Ecto neural progenitor cell (in vitro differentiated cells): ENCODE data around the gene PDE6A.
"Not testable (repeated sequence)": the region's sequence is repeated elsewhere in the genome, so short reads cannot be mapped to it uniquely, and the experiment has no call there.

Experiments used
- DNase-seq: peaks from one replicate; pipeline ENCODE4 v3.0.0-alpha.2; 2018; ENCODE audit warnings: low spot score

The PDE6A gene

DNA sequence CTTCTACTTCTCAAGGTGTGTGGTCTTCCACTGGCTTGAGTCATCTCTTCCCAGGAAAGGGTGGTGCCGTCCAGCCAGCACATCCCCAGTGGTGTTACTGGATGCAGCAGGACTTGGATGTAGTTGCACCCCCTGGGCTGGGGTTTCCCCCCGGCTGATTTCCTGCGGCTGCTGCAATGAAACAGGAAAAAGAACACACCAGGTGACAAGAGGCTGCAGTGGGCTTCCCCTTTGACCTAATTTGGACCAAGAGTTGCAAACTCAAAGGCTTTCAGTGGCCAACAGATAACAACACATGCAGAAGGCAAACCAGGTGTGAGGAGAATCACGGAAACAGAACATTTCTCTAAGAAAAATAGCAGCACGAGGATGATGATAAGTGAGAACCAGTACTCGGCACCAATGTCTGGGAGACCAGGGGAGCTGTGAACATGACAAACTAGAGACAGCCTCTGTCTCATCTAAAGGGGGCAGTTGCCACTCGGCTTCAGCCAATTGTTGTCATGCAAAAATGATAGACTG is 83.7 kb downstream of the PDE6A start:
- DNase-seq = no peak

DNA sequence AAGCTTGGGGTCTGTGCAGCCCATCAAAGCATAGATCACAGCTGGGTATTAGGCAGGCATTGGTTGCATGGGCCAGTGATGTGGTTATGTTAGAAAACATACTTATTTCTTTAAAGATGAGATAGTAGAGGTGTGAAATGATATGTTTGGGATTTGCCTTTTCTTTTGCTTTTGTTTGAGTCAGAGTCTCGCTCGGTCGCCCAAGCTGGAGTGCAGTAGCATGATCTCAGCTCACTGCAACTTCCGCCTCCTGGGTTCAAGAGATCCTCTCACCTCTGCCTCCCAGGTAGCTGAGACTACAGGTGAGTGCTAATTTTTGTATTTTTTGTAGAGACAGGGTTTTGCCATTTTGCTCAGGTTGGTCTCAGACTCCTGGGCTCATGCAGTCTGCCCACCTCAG is 84.8 kb downstream of the PDE6A start:
- DNase-seq = no peak

DNA sequence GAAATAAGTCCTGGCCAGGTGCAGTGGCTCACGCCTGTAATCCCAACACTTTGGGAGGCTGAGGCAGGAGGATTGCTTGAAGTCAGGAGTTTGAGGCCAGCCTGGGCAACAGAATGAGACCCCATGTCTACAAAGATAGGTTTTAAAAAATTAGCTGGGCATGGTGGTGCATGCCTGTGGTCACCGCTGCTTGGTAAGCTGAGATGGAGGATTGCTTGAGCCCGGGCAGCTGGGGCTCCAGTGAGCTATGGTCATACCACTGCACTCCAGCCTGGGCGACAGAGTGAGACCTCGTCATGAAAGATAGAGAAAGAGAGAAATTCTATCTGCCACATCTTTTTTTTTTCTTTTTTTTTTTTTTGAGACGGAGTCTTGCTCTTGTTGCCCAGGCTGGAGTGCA is 86.1 kb downstream of the PDE6A start:
- not testable (repeated sequence) for DNase-seq

DNA sequence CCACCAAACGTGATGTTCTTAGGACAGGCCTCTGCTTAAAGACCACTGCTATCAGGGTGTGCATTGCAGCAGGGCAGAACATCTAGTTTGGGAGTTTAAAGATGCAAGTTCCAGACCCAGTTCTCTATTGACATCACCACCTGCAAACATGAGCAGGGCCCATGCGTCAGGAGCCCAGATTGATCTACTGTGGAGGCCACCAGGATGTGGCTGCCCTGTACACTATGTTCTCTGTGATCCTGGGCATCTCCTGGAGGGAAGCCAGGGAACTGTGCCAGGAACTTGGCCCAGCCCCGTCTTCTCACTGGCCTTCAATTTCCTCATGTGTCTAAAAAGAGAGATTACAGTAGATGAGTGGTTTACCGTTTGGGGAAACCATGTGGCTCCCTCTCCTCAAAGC is 87.1 kb downstream of the PDE6A start:
- DNase-seq = no peak

DNA sequence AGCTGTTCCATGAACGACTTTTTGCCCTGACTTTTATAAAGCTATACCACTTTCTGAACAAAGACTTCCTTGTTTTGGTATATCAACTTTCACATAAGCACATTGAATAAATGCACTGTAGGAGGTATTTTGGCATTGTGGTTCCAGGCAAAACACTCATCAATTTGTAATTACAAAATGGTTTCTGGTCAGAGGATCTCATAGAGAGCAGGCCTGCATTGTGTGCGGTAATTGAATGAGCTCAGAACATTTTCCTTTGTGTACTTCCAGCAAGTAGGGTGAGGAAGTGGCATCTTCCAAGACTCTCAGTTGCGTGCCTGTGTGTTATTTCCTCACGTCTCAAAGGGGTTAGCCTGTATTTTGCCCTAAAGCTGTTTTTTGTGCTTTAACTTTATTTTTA is 89.2 kb downstream of the PDE6A start:
- DNase-seq = no peak

DNA sequence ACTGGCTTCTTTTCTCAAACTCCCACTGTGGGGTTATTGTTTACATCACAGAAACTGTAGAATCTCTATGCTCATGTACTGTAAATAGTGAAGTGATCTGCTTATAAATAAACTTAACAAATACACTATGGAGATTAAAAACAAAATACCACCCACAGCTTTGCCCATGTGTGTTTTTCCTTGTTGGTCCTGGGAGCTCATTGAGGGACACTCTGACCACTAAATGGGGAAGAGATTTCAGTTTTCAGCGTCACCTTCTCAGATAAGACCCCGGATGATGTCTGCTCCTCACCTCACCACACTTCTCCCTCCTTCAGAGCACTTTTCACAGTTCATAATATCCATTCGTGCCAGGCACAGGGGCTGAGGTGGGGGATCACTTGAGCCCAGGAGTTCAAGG is 89.7 kb downstream of the PDE6A start:
- DNase-seq = no peak

DNA sequence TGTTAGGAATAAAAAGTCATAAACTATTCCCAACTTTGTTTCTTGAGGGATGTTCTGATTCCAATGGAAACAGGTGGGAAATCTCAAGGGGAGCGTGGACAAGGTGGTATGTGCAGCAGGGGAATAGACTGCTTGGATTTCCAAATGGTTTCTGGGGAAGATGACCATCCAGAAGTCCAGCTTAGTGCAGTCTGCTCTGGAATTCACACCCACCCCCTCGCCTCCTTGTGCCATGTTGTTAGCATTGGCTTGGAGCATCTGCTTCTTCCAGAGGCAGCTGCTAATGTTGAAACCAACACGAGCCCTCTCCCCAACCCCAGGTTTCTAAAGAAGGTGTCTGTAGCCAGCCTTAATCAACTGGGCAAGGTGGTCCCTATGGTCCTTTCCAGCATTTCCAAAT is 90.9 kb downstream of the PDE6A start:
- DNase-seq = no peak

DNA sequence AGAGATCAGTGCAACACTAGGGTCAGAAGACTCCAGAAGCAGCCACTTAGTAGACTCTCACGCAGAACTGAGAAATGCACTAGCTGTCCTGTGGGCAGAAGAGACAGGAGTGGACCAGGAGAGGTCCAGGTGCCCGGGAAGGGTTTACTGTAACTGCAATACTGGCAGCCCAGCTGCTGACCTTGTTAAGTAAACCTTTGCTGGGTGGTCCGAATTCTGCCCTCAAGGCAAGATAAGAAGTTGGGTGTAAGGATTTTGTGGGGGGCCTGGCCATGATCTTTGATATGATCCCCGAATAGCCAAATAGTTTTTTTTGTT is 91.3 kb downstream of the PDE6A start:
- DNase-seq = no peak

DNA sequence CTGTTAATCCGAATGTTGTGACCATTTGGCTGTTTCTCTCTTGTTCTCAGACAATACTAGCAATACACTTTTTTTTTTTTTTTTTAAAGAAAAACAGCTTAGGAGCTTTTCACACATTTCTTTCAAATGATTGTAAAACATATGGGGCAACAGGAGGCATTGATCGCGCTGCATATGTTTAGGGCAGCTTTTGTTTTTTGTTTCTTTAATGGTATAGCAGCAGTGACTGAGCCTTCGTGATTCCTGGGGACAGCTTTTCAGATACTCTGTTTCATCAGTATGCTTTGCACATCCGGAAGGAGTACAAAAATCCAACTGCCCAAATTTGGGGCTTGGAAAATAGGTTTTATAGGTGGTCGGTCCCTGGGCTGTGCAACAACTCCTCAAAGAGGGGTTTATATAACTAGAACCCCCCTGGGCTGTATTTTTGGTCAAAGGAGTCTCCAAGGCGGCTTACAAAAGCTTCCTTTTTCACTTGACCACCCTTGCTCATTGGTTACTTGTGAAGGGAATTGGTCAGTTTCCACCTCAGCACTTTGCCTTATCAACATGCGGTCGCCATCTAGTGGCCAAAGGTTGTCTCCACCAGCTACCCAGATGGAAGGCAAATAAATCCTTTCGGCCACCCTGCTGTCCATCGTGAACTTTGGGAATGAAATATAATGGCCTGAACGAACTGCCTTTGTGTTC is 91.8 kb downstream of the PDE6A start:
- DNase-seq = peak; percentile 84

DNA sequence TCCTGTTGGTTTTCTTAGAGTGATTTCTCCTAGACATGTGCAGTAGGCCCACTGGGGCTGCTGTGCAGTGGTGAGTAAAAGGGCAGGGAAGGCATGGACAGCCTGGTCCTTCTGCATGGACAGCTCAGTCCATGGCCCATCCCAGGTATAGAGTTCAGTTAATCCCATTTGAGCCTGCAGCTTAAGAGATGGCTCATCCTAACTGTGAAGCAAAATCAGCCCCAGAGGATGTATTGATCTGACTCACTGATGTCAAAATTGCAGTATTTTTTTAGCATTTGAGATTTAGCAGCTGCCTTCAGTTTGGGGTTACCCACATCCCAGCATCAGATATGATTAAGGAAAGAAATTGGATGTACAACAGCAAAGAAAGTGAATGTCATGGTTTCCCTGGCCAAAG is 93.4 kb downstream of the PDE6A start:
- no peak for DNase-seq

DNA sequence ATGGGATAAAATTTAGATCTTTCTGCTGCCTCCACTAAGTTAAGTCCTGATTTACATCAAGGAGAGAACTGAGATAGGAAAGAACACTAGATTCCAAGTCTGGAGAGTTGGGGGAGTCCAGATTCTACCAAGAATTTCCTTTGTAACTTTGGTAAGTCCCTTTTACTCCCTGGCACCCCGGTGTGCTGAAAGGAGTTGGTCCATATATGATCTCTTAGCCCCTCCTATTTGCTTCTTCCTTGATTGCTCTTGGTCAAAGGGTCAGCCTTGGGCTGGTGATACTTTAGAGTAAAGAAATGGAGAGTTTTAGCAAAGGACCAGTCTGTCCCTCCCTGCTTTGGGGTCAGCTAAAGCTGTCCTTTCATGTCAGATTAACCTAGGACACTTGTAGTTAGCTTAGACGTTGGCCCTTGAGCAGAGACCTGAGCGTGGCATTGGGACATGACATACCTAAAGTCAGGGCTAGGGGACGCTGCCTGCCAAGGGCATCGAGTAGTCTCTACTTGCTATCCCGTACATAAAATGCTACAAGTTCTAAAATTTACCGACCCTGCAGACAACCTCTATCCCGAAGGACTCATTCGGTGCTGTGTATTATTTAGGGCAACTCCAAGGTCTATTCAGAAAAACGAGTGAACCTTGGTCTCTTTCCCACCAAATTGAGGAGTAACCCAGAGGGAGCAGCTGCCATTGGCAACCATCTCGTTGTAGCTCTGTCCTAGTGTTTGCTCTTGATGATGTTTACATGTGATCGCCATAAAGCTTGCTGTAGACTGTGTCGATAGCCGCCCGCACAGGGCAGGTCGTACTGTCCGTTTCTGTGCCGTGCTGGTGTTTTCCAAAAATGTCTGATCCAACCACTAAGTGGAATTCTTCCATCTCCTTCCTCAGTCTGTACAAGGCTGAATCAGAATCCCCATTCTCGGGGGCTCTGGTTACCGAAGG is 94.4 kb downstream of the PDE6A start:
- no peak for DNase-seq

DNA sequence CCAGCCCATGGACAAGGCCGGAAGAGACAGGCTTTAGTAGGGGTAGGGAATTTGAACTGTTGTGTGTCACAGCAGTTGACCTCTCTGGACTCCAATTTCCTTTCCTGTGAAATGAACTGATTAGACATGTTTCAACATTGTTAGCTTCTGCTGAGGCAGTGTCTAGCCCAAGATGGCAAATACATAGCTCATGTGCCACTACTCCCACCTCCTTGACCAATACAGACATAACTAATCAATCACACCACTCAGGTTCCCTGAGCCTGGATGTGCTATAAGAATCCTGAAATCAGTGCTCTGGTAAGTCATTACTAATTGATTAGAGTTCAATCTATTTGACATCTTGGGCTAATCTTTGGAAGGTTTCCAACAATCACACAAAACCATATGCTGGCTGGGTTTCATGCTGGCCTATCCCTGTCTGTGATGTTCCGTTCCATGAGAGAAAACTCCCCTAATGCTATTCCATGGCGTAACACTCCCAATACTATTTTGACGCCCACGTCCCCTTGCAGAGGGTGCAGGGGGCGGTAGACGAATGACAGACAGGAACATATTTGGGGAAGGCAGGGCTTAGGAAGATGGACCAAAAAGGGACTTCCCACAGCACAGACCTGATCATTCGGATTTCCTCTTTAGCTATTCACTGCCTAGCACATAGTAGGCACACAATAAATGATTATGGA is 95.2 kb downstream of the PDE6A start:
- DNase-seq = no peak

DNA sequence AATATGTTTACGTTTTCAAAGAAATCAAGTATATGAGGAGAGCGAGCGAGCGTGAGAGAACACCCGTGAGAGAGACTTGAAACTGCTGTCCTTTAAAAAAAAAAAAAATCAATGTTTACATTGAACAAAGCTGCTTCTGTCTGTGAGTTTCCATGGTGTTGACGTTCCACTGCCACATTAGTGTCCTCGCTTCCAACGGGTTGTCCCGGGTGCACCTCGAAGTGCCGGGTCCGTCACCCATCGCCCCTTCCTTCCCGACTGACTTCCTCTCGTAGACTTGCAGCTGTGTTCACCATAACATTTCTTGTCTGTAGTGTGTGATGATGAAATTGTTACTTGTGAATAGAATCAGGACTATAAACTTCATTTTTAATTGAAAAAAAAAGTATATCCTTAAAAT is 97.0 kb downstream of the PDE6A start:
- DNase-seq = no peak

DNA sequence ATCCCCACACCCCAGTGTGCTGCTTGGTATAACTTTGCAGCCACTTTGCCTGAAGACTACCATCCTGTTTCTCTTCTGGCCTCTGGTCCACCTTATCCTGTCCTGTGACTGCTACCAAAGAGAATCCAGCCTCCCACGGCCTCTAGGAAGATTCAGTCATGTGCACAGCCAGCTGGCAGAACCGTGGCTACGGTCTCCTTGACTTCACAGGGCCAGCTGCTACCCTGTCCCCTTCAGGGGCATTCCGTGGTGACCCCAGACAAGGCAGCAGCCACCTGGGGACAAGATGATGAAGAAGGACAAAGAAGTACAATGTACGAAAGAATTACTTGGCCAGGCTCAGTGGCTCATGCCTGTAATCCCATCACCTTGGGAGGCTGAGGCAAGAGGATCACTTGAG is 98.6 kb downstream of the PDE6A start:
- DNase-seq = no peak

DNA sequence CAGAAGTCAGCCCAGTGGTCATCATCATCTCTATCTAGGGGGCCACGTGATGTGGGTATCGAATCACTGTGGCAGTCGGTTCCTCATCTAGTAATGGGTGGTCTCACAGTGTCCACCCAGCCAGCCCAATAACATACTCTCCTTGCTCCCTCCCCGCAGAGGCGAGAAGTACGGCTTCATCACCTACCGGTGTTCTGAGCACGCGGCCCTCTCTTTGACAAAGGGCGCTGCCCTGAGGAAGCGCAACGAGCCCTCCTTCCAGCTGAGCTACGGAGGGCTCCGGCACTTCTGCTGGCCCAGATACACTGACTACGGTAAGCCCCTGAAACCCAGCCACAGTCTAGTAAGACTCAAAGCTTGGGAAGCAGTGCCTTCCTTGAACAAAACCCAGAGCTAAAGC is 99.0 kb downstream of the PDE6A start:
- DNase-seq = no peak

DNA sequence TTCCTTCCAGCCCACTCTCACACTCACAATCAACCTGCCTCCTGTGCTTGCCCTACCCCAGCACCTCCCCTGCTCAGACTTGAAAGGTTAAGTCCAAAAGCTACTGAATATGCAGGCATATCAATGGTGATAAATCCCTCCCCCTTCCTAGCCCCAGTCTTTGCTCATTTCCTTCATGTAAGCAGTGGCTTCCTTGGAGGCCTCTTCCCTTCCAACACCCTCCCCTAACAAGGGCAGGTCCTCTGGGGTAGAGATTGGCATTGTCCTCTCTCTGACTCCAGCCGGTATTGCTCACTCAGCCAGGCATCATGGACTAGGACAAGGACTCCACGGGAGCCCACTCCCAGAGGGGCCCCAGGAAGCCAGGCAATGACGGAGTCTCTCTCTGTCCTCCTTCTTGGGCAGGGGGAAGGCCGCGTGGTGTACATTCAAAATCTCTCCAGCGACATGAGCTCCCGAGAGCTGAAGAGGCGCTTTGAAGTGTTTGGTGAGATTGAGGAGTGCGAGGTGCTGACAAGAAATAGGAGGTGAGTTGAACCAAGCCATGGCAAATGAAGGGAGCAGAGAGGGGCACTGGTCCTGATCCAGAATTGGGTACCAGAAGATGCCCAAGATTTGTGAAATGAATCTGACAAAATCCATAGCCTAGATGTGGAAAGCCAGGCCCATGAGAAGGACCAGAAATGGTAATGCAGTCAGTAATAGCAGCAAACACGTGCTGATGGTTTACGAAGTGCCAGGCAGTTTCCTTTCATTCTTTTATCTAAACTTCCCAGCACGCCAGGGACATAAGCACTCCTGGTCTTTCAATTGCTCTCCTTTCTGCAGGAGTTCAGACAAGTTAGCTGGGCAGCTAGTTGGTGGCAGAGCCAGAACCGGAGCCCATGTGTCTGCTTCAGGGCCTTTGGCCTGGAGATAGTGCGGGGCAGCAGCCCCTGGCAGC is 102.5 kb downstream of the PDE6A start:
- no peak for DNase-seq

DNA sequence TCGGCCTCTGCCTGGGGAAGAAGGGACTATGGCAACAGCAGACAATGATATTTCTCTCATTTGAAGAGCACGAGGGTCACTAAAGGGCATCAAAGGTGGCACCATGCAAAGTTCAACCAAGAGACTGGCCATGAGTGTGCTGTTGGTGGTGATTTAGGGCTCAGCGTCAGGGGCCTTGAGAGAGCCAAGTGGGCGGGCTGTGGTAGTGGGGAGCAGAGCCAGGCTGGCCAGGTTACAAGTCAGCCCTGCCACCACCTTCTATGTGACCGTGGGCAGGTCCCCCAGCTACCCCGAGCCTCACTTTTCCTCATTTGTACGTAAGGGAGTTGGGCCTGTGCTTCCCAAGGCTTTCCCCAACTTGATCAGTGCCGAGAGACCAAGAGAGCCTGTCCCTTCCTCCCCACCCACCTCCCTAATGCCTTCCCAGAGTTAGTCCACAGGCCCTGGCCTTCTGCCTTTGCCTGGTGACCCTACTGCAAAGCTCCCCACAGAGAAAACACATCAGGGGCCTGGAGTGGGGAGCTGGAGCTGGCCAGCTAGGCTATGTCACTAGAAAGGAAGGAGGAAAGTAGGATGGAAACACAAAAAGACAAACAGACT is 104.3 kb downstream of the PDE6A start:
- DNase-seq = no peak

DNA sequence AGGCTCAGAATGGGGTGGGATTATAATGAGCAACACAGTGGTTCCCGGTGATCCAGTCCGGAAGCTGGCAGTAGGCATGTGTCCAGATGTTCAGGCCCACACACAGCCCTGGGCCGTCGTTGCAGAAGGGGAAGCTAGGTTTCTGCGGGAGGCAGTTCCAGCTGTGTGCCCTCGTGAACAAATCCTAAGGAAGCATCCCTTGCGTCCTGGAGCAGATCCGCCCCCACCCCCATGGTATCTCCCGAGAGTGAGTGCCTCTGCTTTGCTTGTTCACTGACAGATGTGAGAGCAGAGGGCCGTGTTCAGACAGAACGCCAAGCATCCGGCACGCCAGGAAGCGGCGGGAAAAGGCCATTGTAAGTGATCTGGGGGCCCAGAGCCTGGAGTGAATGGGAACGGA is 104.8 kb downstream of the PDE6A start:
- DNase-seq = no peak

DNA sequence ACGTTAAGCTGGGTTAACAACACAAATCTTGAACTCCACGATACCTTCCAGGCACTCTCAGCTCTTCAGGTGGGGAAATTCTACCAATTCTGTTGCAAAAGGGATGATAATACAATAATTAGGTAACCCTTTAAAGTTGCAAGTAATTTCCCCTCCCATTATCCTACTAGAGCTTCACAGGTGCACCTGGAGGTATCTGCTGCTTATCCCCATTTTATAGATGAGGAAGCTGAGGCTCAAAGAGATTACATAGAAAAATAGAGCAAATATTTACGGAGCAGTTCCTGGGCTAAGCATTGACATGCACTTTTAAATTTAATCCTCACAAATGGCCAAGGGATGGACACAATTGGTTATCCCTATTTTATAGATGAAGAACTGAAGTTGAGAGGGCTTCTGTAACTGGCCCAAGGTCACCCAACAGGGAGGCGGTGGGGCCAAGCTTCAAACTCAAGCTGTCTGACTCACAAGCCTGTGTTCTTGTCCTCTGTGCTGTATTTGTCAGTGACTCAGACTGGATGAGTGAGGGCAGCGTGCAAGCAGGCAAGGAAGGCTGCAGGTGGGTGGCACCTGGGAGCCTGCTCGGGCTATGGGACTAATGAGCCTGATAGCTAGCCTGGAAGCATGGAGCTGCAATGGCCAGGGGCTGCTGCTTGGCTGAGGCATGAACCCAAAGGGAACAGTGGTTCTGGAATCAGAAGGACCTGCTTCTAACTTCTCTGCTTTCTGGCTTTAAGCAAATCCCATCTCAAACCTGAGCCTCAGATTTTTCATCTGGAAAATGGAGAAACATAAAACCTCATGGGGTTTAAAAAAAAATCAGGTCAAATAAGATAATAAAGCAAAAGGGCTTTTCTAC is 105.5 kb downstream of the PDE6A start:
- no peak for DNase-seq

DNA sequence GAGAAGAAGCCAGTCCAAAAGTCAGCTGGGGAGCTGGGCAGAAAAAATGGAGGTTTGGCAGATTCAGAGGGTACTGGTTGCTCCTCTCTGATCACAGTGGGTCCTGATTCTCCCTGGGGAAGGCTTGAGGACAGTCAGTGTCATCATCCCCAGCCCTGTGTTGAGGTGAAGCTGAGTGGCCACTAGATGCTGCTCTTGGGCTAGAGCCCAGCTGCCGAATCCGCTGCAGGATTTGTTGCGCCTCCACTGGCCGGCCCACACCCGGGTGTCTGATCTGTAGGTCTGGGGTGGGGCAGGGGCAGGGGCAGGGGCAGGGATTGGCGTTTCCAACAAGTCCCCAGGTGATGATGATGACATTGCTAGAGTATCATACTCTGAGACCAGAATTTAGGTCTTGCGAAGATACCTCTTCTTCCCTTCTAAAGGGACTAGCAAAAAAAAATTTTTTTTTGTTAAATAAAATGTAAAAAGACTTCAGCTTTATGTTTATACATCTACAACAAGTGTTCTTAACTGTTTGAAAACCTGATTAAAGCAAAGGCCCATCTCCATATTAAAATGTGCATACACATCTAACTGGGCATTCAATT is 106.8 kb downstream of the PDE6A start:
- DNase-seq = peak; percentile 86
